Neuronal stem cell (in vitro differentiated cells): ENCODE data around the gene MFSD1.

Source experiments
- DNase-seq: peaks from one replicate; pipeline ENCODE4 v3.0.0-alpha.2; 2013; ENCODE audit warnings: low spot score
- H2AFZ ChIP-seq: one replicate; pipeline ENCODE4 v1.6.1; 2013; ENCODE audit warnings: mild to moderate bottlenecking, low read length, inconsistent platforms
- H2AK5ac ChIP-seq: 2 replicates; pipeline ENCODE4 v1.6.1; 2013; ENCODE audit warnings: low read depth, mild to moderate bottlenecking, inconsistent platforms, low read length, moderate library complexity, mixed read lengths
- H2BK120ac ChIP-seq: 2 replicates; pipeline ENCODE4 v1.6.1; 2013; ENCODE audit warnings: low read depth, mild to moderate bottlenecking, inconsistent platforms, low read length, moderate library complexity, mixed read lengths
- H2BK12ac ChIP-seq: one replicate; pipeline ENCODE4 v1.6.1; 2013; ENCODE audit warnings: low read length, inconsistent platforms
- H2BK15ac ChIP-seq: 2 replicates; pipeline ENCODE4 v1.6.1; 2013; ENCODE audit warnings: mild to moderate bottlenecking, low read length, inconsistent platforms, mixed read lengths
- H2BK5ac ChIP-seq: one replicate; pipeline ENCODE4 v1.6.1; 2013; ENCODE audit warnings: inconsistent platforms, mild to moderate bottlenecking, low read length, moderate library complexity
- H3K14ac ChIP-seq: one replicate; pipeline ENCODE4 v1.6.1; 2013; ENCODE audit warnings: low read length, inconsistent platforms
- H3K18ac ChIP-seq: 2 replicates; pipeline ENCODE4 v1.6.1; 2013; ENCODE audit warnings: low read length, inconsistent platforms
- H3K23ac ChIP-seq: 2 replicates; pipeline ENCODE4 v1.6.1; 2013; ENCODE audit warnings: low read depth, mild to moderate bottlenecking, mixed read lengths, low read length, inconsistent platforms; ENCODE audit not compliant: poor library complexity
- H3K27ac ChIP-seq: replicated peaks from 3 replicates; pipeline ENCODE4 v1.5.1; 2013; ENCODE audit warnings: low read length, inconsistent platforms
- H3K27me3 ChIP-seq, 3 experiments: 2 replicates each; pipeline ENCODE4 v1.6.1; 2013; ENCODE audit warnings: low read length in 3 of 3, mild to moderate bottlenecking in 2 of 3, inconsistent platforms in 1 of 3, low read depth in 1 of 3, mixed read lengths in 1 of 3, moderate library complexity in 1 of 3; ENCODE audit not compliant: control insufficient read depth in 3 of 3, insufficient read depth in 3 of 3
- H3K36me3 ChIP-seq, 2 donors: replicated peaks in 1 of 2; 2 replicates each; pipeline ENCODE4 v1.6.1; 2013; ENCODE audit warnings: low read length in 2 of 2; ENCODE audit not compliant: control insufficient read depth in 2 of 2, insufficient read depth in 2 of 2
- H3K4ac ChIP-seq: 2 replicates; pipeline ENCODE4 v1.6.1; 2013; ENCODE audit warnings: inconsistent platforms, mild to moderate bottlenecking, low read length, moderate library complexity
- H3K4me1 ChIP-seq, 2 donors: 1 replicate in 1 of 2; 2 replicates in 1 of 2; pipeline ENCODE4 v1.6.1; 2013; ENCODE audit warnings: low read length in 2 of 2, low read depth in 1 of 2; ENCODE audit not compliant: control insufficient read depth in 2 of 2, insufficient read depth in 1 of 2
- H3K4me2 ChIP-seq: one replicate; pipeline ENCODE4 v1.6.1; 2013; ENCODE audit warnings: mild to moderate bottlenecking, low read length, inconsistent platforms; ENCODE audit not compliant: insufficient read depth, poor library complexity, severe bottlenecking
- H3K4me3 ChIP-seq, 2 donors: 2 replicates each; pipeline ENCODE4 v1.5.1; 2013; ENCODE audit warnings: low read length in 2 of 2, mild to moderate bottlenecking in 2 of 2, inconsistent platforms in 1 of 2, moderate library complexity in 1 of 2
- H3K79me1 ChIP-seq: one replicate; pipeline ENCODE4 v1.6.1; 2013; ENCODE audit warnings: low read depth, mild to moderate bottlenecking, inconsistent platforms, low read length, moderate library complexity
- H3K9ac ChIP-seq: one replicate; pipeline ENCODE4 v1.6.1; 2013; ENCODE audit warnings: mild to moderate bottlenecking, low read depth, low read length, inconsistent platforms; ENCODE audit not compliant: poor library complexity
- H3K9me3 ChIP-seq, 2 donors: replicated peaks in 1 of 2; 2 replicates each; pipeline versions ENCODE3 to v1.6.1; 2013; ENCODE audit warnings: low read length in 2 of 2, mild to moderate bottlenecking in 2 of 2, inconsistent platforms in 1 of 2, low read depth in 1 of 2, mixed read lengths in 1 of 2, moderate library complexity in 1 of 2; ENCODE audit not compliant: control insufficient read depth in 2 of 2, insufficient read depth in 1 of 2
- H4K8ac ChIP-seq: one replicate; pipeline ENCODE4 v1.6.1; 2013; ENCODE audit warnings: low read depth, mild to moderate bottlenecking, inconsistent platforms, low read length, moderate library complexity
- H4K91ac ChIP-seq: one replicate; pipeline ENCODE4 v1.6.1; 2013; ENCODE audit warnings: low read length, low read depth, mild to moderate bottlenecking, inconsistent platforms; ENCODE audit not compliant: poor library complexity
- WGBS, 2 donors: extraction: QIAGEN DNeasy Blood & Tissue Kit; methylation state at CpG; one replicate each; pipeline ENCODE4 v1.1.7; 2013; ENCODE audit warnings: missing lambda C conversion rate in 2 of 2, mixed read lengths in 1 of 2; ENCODE audit not compliant: insufficient read length in 2 of 2, insufficient replicate concordance in 1 of 2; ENCODE audit errors: extremely low coverage in 2 of 2; 5-methylcytosine and 5-hydroxymethylcytosine counted together

MFSD1 gene

DNA sequence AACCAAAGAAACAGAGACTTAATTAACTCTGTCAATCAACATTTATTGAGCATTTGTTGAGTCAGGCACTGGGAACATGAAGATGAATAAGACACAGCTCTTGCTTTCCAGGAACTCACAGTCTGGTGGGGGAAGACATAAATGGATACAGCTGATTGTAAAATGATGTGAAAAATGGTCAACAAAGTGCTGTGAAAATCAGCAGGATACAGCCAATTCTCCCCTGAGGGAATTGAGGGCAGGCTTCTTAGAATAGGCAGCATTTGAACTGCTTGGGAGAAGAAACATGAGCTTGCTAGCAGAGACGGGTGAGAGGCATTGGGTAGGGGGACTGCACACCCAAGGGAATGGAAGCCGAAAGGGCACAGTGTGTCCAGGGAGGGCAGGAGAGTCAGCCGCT lies 41.1 kb downstream of the MFSD1 start:
- Histone ChIP-seq H3K36me3 (no peaks in the 10 kb centered on the region), H2AFZ (no peak overlapping the region), H3K9ac (no peak overlapping the region), H3K4me1 (peaks cover 0 to 2% of the 10 kb centered on the region in 2 donors), H3K18ac (no peak overlapping the region), H3K79me1 (no peaks in the 10 kb centered on the region), H3K23ac (no peak overlapping the region), H2AK5ac (no peak overlapping the region), H3K4ac (no peak overlapping the region), H4K8ac (no peak overlapping the region), H2BK5ac (no peak overlapping the region), H3K27ac (no peak overlapping the region), H2BK120ac (no peak overlapping the region), H2BK12ac (no peak overlapping the region), H4K91ac (no peak overlapping the region), H2BK15ac (no peak overlapping the region), H3K4me2 (no peak overlapping the region), H3K4me3 (no peak overlapping the region), H3K14ac (no peak overlapping the region), H3K9me3 (no peaks in the 10 kb centered on the region), H3K27me3 (peaks cover 0 to 3% (median 0%) of the 10 kb centered on the region in 3 experiments)
- WGBS, 2 donors = no CpG with 5 or more reads among the region's 3 CpGs
- DNase-seq = no peak

DNA sequence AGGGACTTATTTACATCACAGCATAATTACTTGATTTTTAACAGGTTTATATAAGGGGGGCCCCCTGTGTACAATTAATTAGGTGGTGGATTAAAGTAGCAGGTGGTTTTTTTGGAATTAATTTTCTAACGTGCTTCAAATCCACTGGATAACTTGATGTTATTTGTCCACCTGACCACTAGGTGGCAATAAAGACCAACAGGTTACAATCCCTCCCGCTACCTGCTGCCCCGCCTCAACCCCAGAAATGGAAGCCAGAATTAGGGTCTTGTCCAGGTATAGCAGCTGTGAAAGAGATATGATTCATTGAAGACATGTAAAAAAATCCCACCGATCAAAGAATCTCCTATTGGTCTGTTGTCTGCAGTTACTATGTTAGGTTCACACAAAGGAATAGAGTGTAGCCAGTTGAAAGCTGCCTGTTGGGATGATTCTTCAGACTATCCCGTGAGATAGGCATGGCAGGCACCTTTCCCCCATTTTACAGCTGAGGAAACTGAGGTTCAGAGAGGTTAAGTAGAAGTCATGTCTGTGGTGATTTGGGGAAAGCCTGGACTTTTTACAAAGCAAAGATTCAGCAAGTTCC lies 44.0 kb downstream of the MFSD1 start:
- Histone ChIP-seq H3K9me3 (no peaks in the 10 kb centered on the region), H4K8ac (no peak overlapping the region), H3K27ac (no peak overlapping the region), H3K4me2 (no peak overlapping the region), H2AK5ac (no peak overlapping the region), H2BK12ac (no peak overlapping the region), H3K14ac (no peak overlapping the region), H3K36me3 (no peaks in the 10 kb centered on the region), H3K79me1 (no peaks in the 10 kb centered on the region), H3K4me3 (no peak overlapping the region), H3K23ac (no peak overlapping the region), H2BK5ac (no peak overlapping the region), H3K18ac (no peak overlapping the region), H2BK15ac (no peak overlapping the region), H3K4ac (no peak overlapping the region), H3K9ac (no peak overlapping the region), H2AFZ (no peak overlapping the region), H4K91ac (no peak overlapping the region), H2BK120ac (no peak overlapping the region), H3K4me1 (no peaks in the 10 kb centered on the region), H3K27me3 (peaks cover 0 to 7% (median 0%) of the 10 kb centered on the region in 3 experiments)
- no CpG with 5 or more reads among the region's 5 CpGs for WGBS, 2 donors
- DNase-seq = peak; percentile 14

DNA sequence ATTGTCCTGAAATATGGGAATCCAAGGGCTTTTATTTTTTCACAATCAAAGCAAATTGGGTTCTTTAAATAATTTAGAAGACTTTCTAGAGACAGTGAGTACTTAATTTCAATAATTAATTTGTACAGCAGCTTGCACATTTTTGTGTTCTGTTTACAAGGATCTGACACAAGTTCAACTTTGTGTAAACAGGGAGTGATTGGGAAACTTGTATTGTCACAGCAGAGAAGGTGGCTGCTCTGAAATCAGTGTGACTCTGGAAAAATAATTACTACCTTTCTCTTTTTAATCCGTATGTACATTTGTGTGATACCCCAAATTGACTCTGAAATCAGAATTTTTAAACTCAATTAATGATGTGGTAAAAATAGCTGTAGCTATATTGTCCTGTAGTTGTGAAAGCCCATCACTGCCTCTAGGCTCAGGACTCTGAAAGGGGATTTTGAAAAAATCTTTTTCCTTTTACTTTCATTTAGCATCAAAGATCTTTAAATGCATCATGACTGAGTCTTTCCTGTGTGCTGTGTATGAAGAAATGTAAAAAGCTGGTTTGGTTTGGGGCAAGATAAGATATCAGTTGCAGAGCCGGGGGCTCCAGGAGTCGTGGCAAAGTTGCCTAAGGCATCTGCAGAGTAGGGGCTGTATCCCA lies 45.1 kb downstream of the MFSD1 start:
- no peak overlapping the region for H3K4me2 ChIP-seq
- no peak overlapping the region for H3K4me3 ChIP-seq
- H2AFZ ChIP-seq = no peak overlapping the region
- H4K91ac ChIP-seq = no peak overlapping the region
- DNase-seq = no peak
- no peak overlapping the region for H3K4ac ChIP-seq
- no peak overlapping the region for H2BK12ac ChIP-seq
- no peak overlapping the region for H3K9ac ChIP-seq
- H2BK15ac ChIP-seq = no peak overlapping the region
- no peak overlapping the region for H3K14ac ChIP-seq
- no peak overlapping the region for H4K8ac ChIP-seq
- no CpG with 5 or more reads among the region's 3 CpGs for WGBS, 2 donors
- no peaks in the 10 kb centered on the region for H3K9me3 ChIP-seq
- no peak overlapping the region for H3K27ac ChIP-seq
- H3K36me3 ChIP-seq = no peaks in the 10 kb centered on the region
- H3K18ac ChIP-seq = no peak overlapping the region
- peaks cover 0 to 7% (median 0%) of the 10 kb centered on the region in 3 experiments for H3K27me3 ChIP-seq
- no peak overlapping the region for H2AK5ac ChIP-seq
- no peaks in the 10 kb centered on the region for H3K79me1 ChIP-seq
- no peak overlapping the region for H2BK5ac ChIP-seq
- no peak overlapping the region for H3K23ac ChIP-seq
- no peaks in the 10 kb centered on the region for H3K4me1 ChIP-seq
- no peak overlapping the region for H2BK120ac ChIP-seq

DNA sequence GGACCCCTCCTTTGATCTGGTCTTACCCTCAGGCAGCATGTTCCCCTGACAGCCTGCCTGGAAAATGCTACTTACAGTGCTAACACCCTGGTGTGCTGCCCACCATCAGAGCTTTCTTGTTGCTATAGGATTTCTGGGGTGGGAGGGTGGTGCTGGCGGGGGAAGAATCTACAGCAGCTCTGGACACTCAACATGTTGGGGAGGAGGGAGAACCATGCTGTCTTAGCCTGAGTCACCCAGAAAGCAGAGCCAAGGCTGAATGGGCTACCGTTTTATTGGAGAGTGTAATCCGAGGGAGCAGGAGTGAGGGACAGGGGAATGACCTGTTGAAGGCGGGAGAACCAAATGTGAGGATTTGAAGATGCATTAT lies 45.6 kb downstream of the MFSD1 start:
- Histone ChIP-seq H3K36me3 (no peaks in the 10 kb centered on the region), H3K4me1 (no peaks in the 10 kb centered on the region), H3K27me3 (peaks cover 0 to 7% (median 0%) of the 10 kb centered on the region in 3 experiments), H2BK5ac (no peak overlapping the region), H3K9me3 (no peaks in the 10 kb centered on the region), H4K91ac (no peak overlapping the region), H3K79me1 (no peaks in the 10 kb centered on the region), H3K9ac (no peak overlapping the region), H2BK120ac (no peak overlapping the region), H2BK15ac (no peak overlapping the region), H2AK5ac (no peak overlapping the region), H3K4me3 (no peak overlapping the region), H3K4me2 (no peak overlapping the region), H3K14ac (no peak overlapping the region), H3K4ac (no peak overlapping the region), H3K23ac (no peak overlapping the region), H4K8ac (no peak overlapping the region), H2AFZ (peak overlapping the region; percentile 8), H3K18ac (no peak overlapping the region), H2BK12ac (no peak overlapping the region), H3K27ac (no peak overlapping the region)
- WGBS, 2 donors = no CpG with 5 or more reads among the region's 4 CpGs
- no peak for DNase-seq
